Activated CD8-positive, alpha-beta memory T cell treated with anti-CD3 and anti-CD28 coated beads, Interleukin-2, amount 50 U/mL, for 48 hours (primary cell): ENCODE measurements around the gene TRIM45.
"Not testable (repeated sequence)": the region's sequence is repeated elsewhere in the genome, so short reads cannot be mapped to it uniquely, and the experiment has no call there.

Source experiments
- DNase-seq: peaks from one replicate; pipeline ENCODE4 v3.0.0-alpha.2; 2020

Gene TRIM45

GRCh38 chr1:117130526-117130925 is 9.0 kb upstream of the TRIM45 start:
- DNase-seq, result no peak

GRCh38 chr1:117128323-117129079 is 7.0 kb upstream of the TRIM45 start:
- no peak for DNase-seq

GRCh38 chr1:117127795-117128194 is 6.2 kb upstream of the TRIM45 start:
- DNase-seq, result no peak

- DNase-seq, result no peak
These were observed 3.1 kb upstream of the TRIM45 start for GRCh38 chr1:117124661-117125060.

- DNase-seq, result no peak
These were observed 1.7 kb upstream of the TRIM45 start for GRCh38 chr1:117123274-117123673.

GRCh38 chr1:117122330-117123025 is 929 bp upstream of the TRIM45 start:
- no peak for DNase-seq

- no peak for DNase-seq
These were observed 568 bp downstream of the TRIM45 start for GRCh38 chr1:117120774-117121588.

- not testable (repeated sequence) for DNase-seq
These were observed 2.4 kb downstream of the TRIM45 start for GRCh38 chr1:117119144-117119543.

- DNase-seq, result no peak
These were observed 3.4 kb downstream of the TRIM45 start for GRCh38 chr1:117118137-117118536.

- DNase-seq, result no peak
These were observed 3.9 kb downstream of the TRIM45 start for GRCh38 chr1:117117697-117118096.

- no peak for DNase-seq
These were observed 4.8 kb downstream of the TRIM45 start for GRCh38 chr1:117116784-117117130.

- DNase-seq, result no peak
These were observed 5.3 kb downstream of the TRIM45 start for GRCh38 chr1:117116090-117116783.

- DNase-seq, result no peak
These were observed 6.7 kb downstream of the TRIM45 start for GRCh38 chr1:117114877-117115276.

- DNase-seq, result no peak
These were observed 8.3 kb downstream of the TRIM45 start for GRCh38 chr1:117113199-117113598.

- DNase-seq, result no peak
These were observed 9.4 kb downstream of the TRIM45 start for GRCh38 chr1:117112047-117112717.

- no peak for DNase-seq
These were observed 10.8 kb downstream of the TRIM45 start for GRCh38 chr1:117110774-117111173.

GRCh38 chr1:117107364-117107763 is 14.2 kb downstream of the TRIM45 start:
- DNase-seq, result no peak

- no peak for DNase-seq
These were observed 15.1 kb downstream of the TRIM45 start for GRCh38 chr1:117106478-117106877.

GRCh38 chr1:117105722-117106121 is 15.8 kb downstream of the TRIM45 start:
- no peak for DNase-seq

GRCh38 chr1:117104986-117105385 is 16.6 kb downstream of the TRIM45 start:
- DNase-seq, result no peak

GRCh38 chr1:117101858-117102257 is 19.7 kb downstream of the TRIM45 start:
- DNase-seq, result not testable (repeated sequence)

GRCh38 chr1:117101334-117101733 is 20.2 kb downstream of the TRIM45 start:
- DNase-seq, result no peak
